Measurements from ENCODE around the gene HUWE1.

Gene HUWE1

GRCh38 chrX:53616946-53617345, 69.6 kb downstream of the HUWE1 start:
- Mint-ChIP-seq H3K27ac (no peak overlapping the region), H3K36me3 (ENCODE audit: low read depth) (peaks cover 76% of the 10 kb centered on the region), H3K27me3 (ENCODE audit: low read depth) (no peaks in the 10 kb centered on the region), H3K4me1 (no peaks in the 10 kb centered on the region), H3K9me3 (peaks cover 3% of the 10 kb centered on the region), H3K4me3 (no peak overlapping the region)
- TF ChIP-seq CTCF (IDR thresholded peaks at IDR 0.05; ENCODE audit: unreplicated experiment in 3 of 3) = no peak

- no peaks in the 10 kb centered on the region for H3K4me1 Mint-ChIP-seq
Observed at GRCh38 chrX:53606456-53606855, 80.1 kb downstream of the HUWE1 start.

GRCh38 chrX:53605004-53605403, 81.5 kb downstream of the HUWE1 start:
- Mint-ChIP-seq H3K27ac (no peak overlapping the region), H3K4me1 (no peaks in the 10 kb centered on the region), H3K9me3 (no peaks in the 10 kb centered on the region), H3K4me3 (no peak overlapping the region), H3K36me3 (ENCODE audit: low read depth) (peaks cover 64% of the 10 kb centered on the region), H3K27me3 (ENCODE audit: low read depth) (no peaks in the 10 kb centered on the region)
- no peak for TF ChIP-seq CTCF (IDR thresholded peaks at IDR 0.05; ENCODE audit: unreplicated experiment in 3 of 3)

More at GRCh38 chrX:53606456-53606855, 80.1 kb downstream of the HUWE1 start:
- no peaks in the 10 kb centered on the region for H3K27me3 Mint-ChIP-seq (ENCODE audit: low read depth)
- peaks cover 66% of the 10 kb centered on the region for H3K36me3 Mint-ChIP-seq (ENCODE audit: low read depth)
- no peak overlapping the region for H3K27ac Mint-ChIP-seq
- no peak for TF ChIP-seq CTCF (IDR thresholded peaks at IDR 0.05; ENCODE audit: unreplicated experiment in 3 of 3)
- no peaks in the 10 kb centered on the region for H3K9me3 Mint-ChIP-seq
- no peak overlapping the region for H3K4me3 Mint-ChIP-seq

GRCh38 chrX:53599781-53600396, 86.6 kb downstream of the HUWE1 start:
- Mint-ChIP-seq H3K4me3 (no peak overlapping the region), H3K27me3 (ENCODE audit: low read depth) (no peaks in the 10 kb centered on the region), H3K27ac (no peak overlapping the region), H3K4me1 (no peaks in the 10 kb centered on the region), H3K36me3 (ENCODE audit: low read depth) (peaks cover 53% of the 10 kb centered on the region), H3K9me3 (no peaks in the 10 kb centered on the region)
- TF ChIP-seq CTCF (IDR thresholded peaks at IDR 0.05; ENCODE audit: unreplicated experiment in 3 of 3) = no peak

GRCh38 chrX:53598169-53598568, 88.3 kb downstream of the HUWE1 start:
- Mint-ChIP-seq H3K27ac (no peak overlapping the region), H3K4me3 (no peak overlapping the region), H3K36me3 (ENCODE audit: low read depth) (peaks cover 55% of the 10 kb centered on the region), H3K4me1 (no peaks in the 10 kb centered on the region), H3K27me3 (ENCODE audit: low read depth) (no peaks in the 10 kb centered on the region), H3K9me3 (no peaks in the 10 kb centered on the region)
- no peak for TF ChIP-seq CTCF (IDR thresholded peaks at IDR 0.05; ENCODE audit: unreplicated experiment in 3 of 3)

GRCh38 chrX:53595266-53595810, 91.2 kb downstream of the HUWE1 start:
- Mint-ChIP-seq H3K4me1 (no peaks in the 10 kb centered on the region), H3K27me3 (ENCODE audit: low read depth) (no peaks in the 10 kb centered on the region), H3K9me3 (no peaks in the 10 kb centered on the region), H3K36me3 (ENCODE audit: low read depth) (peaks cover 62% of the 10 kb centered on the region), H3K4me3 (no peak overlapping the region), H3K27ac (no peak overlapping the region)
- TF ChIP-seq CTCF (IDR thresholded peaks at IDR 0.05; ENCODE audit: unreplicated experiment in 3 of 3) = no peak
